Measurements from ENCODE around the gene CCDC82. TPM values are rescaled to one million over a fixed set of nuclear protein-coding genes. Genes with fewer than 3 reads are reported as not detected.

Gene CCDC82
- total and polyA plus RNA-seq, 8 donors = 12.0 to 188 (median 48.0) TPM

DNA sequence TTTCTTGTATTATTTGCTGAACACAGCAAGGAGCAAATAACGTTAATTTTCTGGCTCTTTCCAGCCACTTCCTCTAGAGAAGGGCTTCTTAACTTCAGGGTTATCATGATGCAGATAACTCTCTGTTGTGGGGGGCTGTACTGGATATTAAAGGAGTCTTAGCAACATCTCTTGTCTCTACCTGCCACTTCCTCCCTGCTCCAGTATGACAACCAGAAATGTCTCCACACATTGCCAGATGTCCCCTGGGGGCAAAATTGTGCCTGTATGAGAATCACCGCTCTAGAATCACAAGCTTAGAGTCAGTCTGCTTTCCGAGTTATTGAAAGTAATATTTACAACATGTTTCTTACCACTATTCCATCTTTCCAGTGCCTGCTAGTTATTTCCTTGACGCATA is 6.9 kb upstream of the CCDC82 start:
- Histone ChIP-seq H3K4me1 (peaks cover 0 to 9% (median 0%) of the 10 kb centered on the region in 4 donors), H3K9me3 (no peaks in the 10 kb centered on the region), H3K27ac (no peak overlapping the region), H3K27me3 (no peaks in the 10 kb centered on the region), H3K4me3 (no peak overlapping the region), H3K36me3 (no peaks in the 10 kb centered on the region)
- 69 to 72% (median 72%) methylated on average over 4 of the region's 4 CpGs for WGBS, 5 donors
- intact Hi-C loops (cut with DNase I; ENCODE audit: low total_unique reads) = no loop called here
- TF ChIP-seq POLR2AphosphoS5 (IDR thresholded peaks at IDR 0.05) = no peak
- no peak for TF ChIP-seq POLR2A (IDR thresholded peaks at IDR 0.05)
- no peak for TF ChIP-seq CTCF (IDR thresholded peaks at IDR 0.05)
- no peak for TF ChIP-seq EP300 (IDR thresholded peaks at IDR 0.05)
- no peak for DNase-seq

DNA sequence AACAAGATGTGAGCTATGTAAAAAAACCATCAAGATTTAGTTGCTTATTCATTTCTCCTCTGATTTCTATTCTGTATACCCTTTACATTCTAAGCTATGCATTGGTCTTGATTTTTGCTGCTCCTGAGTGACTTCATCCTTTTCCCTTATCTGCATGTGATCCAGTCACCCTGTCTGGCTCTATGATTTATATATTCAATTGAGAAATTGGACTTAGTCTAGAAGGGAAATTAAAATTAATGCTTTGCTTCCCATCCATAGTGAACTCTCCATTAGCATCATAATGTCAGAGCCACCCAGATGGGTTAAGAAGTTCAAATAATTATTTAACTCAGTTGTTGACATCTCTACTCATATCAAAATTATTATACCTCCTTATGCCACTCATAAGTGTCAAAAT is 5.1 kb upstream of the CCDC82 start:
- Histone ChIP-seq H3K27ac (no peak overlapping the region), H3K4me1 (peaks cover 0 to 17% (median 9%) of the 10 kb centered on the region in 4 donors), H3K9me3 (no peaks in the 10 kb centered on the region), H3K27me3 (no peaks in the 10 kb centered on the region), H3K4me3 (no peak overlapping the region), H3K36me3 (no peaks in the 10 kb centered on the region)
- no peak for TF ChIP-seq CTCF (IDR thresholded peaks at IDR 0.05)
- TF ChIP-seq EP300 (IDR thresholded peaks at IDR 0.05) = no peak
- no peak for TF ChIP-seq POLR2A (IDR thresholded peaks at IDR 0.05)
- TF ChIP-seq POLR2AphosphoS5 (IDR thresholded peaks at IDR 0.05) = no peak
- intact Hi-C loops (cut with DNase I; ENCODE audit: low total_unique reads) = no loop called here
- no peak for DNase-seq

DNA sequence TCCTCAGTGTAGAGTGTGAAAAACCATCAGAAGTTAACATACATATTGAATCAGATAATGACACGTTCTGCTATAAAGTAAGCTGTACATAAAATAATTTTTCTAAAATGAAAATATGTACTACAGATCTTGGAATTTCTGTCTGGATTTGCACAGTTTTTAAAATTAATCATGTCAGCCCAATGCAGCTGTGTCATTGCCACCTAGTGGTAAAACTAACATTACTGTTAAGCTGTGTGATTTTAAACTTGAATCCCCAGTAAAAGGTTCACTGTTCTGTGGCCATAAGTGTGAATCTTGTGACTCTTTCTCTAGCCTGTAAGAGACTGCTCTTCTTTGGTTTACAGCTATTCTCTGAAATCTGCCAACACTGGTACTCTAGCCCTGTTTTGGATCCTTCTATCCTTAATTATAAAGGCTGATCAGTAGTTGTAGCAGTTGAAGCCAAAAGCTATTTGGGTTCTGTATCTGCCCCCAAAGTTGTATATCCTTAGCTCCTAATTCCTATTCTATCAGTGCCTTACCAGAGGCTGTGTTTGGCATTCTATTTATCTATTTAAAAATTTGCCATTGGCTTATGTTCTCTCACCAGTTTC is 4.1 kb upstream of the CCDC82 start:
- peak in 4 of 7 experiments; percentile 37 to 64 (median 52) for TF ChIP-seq CTCF (IDR thresholded peaks at IDR 0.05)
- no peak for TF ChIP-seq POLR2A (IDR thresholded peaks at IDR 0.05)
- H3K27ac ChIP-seq = no peak overlapping the region
- no peak overlapping the region for H3K4me3 ChIP-seq
- intact Hi-C loops (cut with DNase I; ENCODE audit: low total_unique reads) = no loop called here
- H3K36me3 ChIP-seq = no peaks in the 10 kb centered on the region
- 4 to 27% (median 17%) methylated on average over 1 of the region's 1 CpG for whole genome bisulfite sequencing, 5 donors
- peak in 1 of 2 donors; percentile 63 for DNase-seq
- H3K27me3 ChIP-seq = no peaks in the 10 kb centered on the region
- peaks cover under 1 to 19% (median 11%) of the 10 kb centered on the region in 4 donors for H3K4me1 ChIP-seq
- no peaks in the 10 kb centered on the region for H3K9me3 ChIP-seq

DNA sequence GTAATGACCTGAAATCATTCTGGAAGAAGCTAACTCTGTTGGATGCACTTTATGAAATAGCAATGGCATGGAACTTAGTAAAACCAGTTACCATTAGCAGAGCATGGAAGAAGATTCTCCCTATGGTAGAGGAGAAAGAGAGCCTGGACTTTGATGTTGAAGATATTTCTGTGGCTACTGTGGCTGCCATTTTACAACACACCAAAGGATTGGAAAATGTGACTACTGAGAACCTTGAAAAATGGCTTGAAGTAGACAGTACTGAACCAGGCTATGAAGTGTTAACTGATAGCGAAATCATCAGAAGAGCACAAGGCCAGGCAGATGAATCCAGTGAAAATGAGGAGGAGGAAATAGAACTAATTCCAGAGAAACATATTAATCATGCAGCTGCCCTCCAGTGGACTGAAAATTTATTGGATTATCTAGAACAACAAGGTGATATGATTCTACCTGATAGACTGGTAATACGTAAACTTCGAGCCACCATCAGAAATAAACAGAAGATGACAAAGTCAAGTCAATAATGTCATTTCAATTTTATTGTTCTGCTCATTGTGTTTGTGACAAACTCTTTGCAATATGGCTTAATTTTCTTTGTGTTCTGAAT is 2.1 kb upstream of the CCDC82 start:
- intact Hi-C loops (cut with DNase I; ENCODE audit: low total_unique reads) = no loop called here
- H3K27ac ChIP-seq = no peak overlapping the region
- DNase-seq = no peak
- no peaks in the 10 kb centered on the region for H3K36me3 ChIP-seq
- H3K4me1 ChIP-seq = peaks cover 6 to 39% (median 22%) of the 10 kb centered on the region in 4 donors
- H3K27me3 ChIP-seq = no peaks in the 10 kb centered on the region
- no peak overlapping the region for H3K4me3 ChIP-seq
- no peaks in the 10 kb centered on the region for H3K9me3 ChIP-seq
- WGBS, 5 donors = 78 to 88% (median 82%) methylated on average over 3 of the region's 3 CpGs
- no peak for TF ChIP-seq EP300 (IDR thresholded peaks at IDR 0.05)
- TF ChIP-seq CTCF (IDR thresholded peaks at IDR 0.05) = no peak
